Esophagus squamous epithelium (tissue), 5 donors: Measurements from ENCODE around the gene NDST1. TPM values are rescaled to one million over a fixed set of nuclear protein-coding genes. Genes with fewer than 3 reads are reported as not detected.
A peak's percentile ranks its signal among the peaks of the same experiment; 100 is the strongest.

Experiments used
- DNase-seq: peaks from one replicate; lab custom pipeline; 2025; lab: John Stamatoyannopoulos, UW
- H3K27ac ChIP-seq, 4 donors: fragments of 200-600 bp; sonication (generic); one replicate each; pipeline ENCODE4 v1.5.1; 2016 to 2019; ENCODE audit warnings: mild to moderate bottlenecking in 1 of 4
- H3K27me3 ChIP-seq, 4 donors: fragments of 200-600 bp; sonication (generic); 1 replicate in 3 of 4; 2 replicates in 1 of 4; pipeline versions ENCODE4 v1.5.1 to v1.6.0; 2017 to 2021; ENCODE audit warnings: antibody characterized with exemption in 1 of 4
- H3K36me3 ChIP-seq, 3 donors: fragments of 200-600 bp; sonication (generic); one replicate each; pipeline ENCODE4 v1.5.1; 2016 to 2019
- H3K4me1 ChIP-seq, 3 donors: fragments of 200-600 bp; sonication (generic); one replicate each; pipeline ENCODE4 v1.5.1; 2017 to 2019
- H3K4me3 ChIP-seq, 4 donors: fragments of 200-600 bp; sonication (generic); 1 replicate in 3 of 4; 2 replicates in 1 of 4; pipeline ENCODE4 v1.5.1; 2016 to 2019; ENCODE audit warnings: mild to moderate bottlenecking in 2 of 4, moderate library complexity in 1 of 4
- H3K9me3 ChIP-seq, 3 donors: fragments of 200-600 bp; sonication (generic); one replicate each; pipeline ENCODE4 v1.5.1; 2016 to 2019
- POLR2A ChIP-seq, 4 donors: fragments of 450-650 bp; IDR thresholded peaks; one replicate each; pipeline ENCODE4 v1.6.1; 2017; ENCODE audit warnings: antibody characterized with exemption in 4 of 4, mild to moderate bottlenecking in 4 of 4, moderate library complexity in 3 of 4
- WGBS, 2 donors: methylation state at CpG; one replicate each; pipeline ENCODE4 v1.1.5; 2018; 5-methylcytosine and 5-hydroxymethylcytosine counted together
- intact Hi-C: fragments of 100-400 bp; cut with DNase I; formaldehyde crosslinking; loops from one replicate; pipeline ENCODE4 v1.15.0; 2022
- total RNA-seq, 4 donors: library from RNA; depleted of rRNA; stranded (reverse); fragments of >200 nt; gene quantifications; one replicate each; pipeline ENCODE4 v1.1.0, GENCODE V29; 2016
- TF ChIP-seq, protein P1 (sequence below), 6 experiments: fragments of 450-650 bp in 4 of 6; fragments of 200-600 bp in 2 of 6; sonication (generic) in 2 of 6; IDR thresholded peaks; one replicate each; pipeline ENCODE4 v1.5.1; 2016 to 2019; ENCODE audit warnings: antibody characterized with exemption in 6 of 6, mild to moderate bottlenecking in 4 of 6, moderate library complexity in 4 of 6
- donor health status: DM: yes; HTN: yes; CAD: no.

NDST1 gene
- total RNA-seq, 4 donors from 2014 or later: 76.5 to 205 (median 118) TPM

DNA sequence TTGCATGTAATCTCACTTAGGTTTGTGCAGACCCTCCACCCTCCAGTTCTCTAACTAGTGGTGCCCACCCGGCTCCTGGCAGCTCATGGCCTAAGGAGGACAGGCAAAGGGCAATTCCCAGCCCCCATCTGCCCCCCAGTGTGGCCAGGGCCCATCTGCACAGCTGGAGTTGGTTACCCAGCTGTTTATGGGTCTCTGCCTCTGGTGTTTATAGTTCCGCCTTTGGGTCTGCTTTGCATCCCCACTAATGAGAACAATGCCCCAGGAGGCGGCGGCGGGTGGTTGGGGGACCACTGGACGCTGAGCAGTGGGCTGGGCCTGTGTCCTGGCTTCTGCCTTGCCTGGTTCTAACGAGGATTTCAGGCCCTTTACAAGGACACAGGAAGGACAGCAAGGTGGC is 62.4 kb downstream of the NDST1 start:
- no peak overlapping the region for H3K27ac ChIP-seq
- no peaks in the 10 kb centered on the region for H3K36me3 ChIP-seq
- no peak overlapping the region for H3K4me3 ChIP-seq
- H3K4me1 ChIP-seq: peaks cover 0 to 9% (median 0%) of the 10 kb centered on the region in 3 donors
- no peak for DNase-seq
- no peaks in the 10 kb centered on the region for H3K27me3 ChIP-seq
- TF ChIP-seq, protein P1, sequence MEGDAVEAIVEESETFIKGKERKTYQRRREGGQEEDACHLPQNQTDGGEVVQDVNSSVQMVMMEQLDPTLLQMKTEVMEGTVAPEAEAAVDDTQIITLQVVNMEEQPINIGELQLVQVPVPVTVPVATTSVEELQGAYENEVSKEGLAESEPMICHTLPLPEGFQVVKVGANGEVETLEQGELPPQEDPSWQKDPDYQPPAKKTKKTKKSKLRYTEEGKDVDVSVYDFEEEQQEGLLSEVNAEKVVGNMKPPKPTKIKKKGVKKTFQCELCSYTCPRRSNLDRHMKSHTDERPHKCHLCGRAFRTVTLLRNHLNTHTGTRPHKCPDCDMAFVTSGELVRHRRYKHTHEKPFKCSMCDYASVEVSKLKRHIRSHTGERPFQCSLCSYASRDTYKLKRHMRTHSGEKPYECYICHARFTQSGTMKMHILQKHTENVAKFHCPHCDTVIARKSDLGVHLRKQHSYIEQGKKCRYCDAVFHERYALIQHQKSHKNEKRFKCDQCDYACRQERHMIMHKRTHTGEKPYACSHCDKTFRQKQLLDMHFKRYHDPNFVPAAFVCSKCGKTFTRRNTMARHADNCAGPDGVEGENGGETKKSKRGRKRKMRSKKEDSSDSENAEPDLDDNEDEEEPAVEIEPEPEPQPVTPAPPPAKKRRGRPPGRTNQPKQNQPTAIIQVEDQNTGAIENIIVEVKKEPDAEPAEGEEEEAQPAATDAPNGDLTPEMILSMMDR (IDR thresholded peaks at IDR 0.05): no peak
- no peak for TF ChIP-seq POLR2A (IDR thresholded peaks at IDR 0.05)
- intact Hi-C loops: no loop called here
- WGBS, 2 donors: 90% methylated on average over 2 of the region's 7 CpGs; no CpG with 5 or more reads in 1 of the 2 donors
- H3K9me3 ChIP-seq: no peaks in the 10 kb centered on the region

DNA sequence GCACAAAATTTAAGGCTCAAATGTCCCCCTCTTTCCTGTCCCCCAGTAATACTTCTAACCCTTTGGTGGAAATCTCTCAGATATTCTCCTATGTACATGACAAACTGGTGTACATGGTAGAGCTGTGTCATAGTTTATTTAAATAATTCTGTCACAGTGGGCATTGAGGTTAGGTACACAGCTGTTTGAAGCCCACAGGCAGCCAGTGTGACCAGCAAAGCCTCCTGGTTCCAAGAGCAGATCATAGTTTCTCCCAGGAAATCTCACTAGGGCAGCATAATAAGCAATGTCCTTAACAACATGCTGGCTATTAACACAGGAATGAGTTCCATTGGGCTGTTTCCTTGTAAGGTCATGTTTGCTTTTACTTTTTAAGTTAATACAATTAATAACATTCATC is 63.9 kb downstream of the NDST1 start:
- peaks cover 0 to 9% (median 0%) of the 10 kb centered on the region in 3 donors for H3K4me1 ChIP-seq
- intact Hi-C loops: no loop called here
- H3K4me3 ChIP-seq: no peak overlapping the region
- no peaks in the 10 kb centered on the region for H3K9me3 ChIP-seq
- no peaks in the 10 kb centered on the region for H3K36me3 ChIP-seq
- DNase-seq: no peak
- TF ChIP-seq, protein P1 (IDR thresholded peaks at IDR 0.05): no peak
- no peak for TF ChIP-seq POLR2A (IDR thresholded peaks at IDR 0.05)
- H3K27me3 ChIP-seq: no peaks in the 10 kb centered on the region
- H3K27ac ChIP-seq: no peak overlapping the region

DNA sequence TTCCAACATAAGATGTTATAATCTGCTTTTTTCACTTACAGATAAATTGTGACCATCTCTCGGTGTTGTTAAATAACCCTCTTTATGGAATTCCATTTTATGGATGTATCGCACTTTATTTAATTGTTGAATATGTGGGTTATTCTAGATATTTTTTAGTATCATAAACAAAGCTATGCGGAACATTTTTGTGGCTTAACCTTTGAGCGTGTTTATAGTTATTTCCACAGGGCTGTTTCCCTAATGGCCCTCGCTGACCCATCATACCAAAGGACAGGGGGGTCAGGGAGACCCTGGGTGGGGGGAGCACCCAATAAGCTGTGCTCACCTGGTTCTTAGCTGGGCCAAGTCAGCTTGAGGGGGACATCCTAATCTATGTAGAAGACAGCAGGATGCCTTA is 65.3 kb downstream of the NDST1 start:
- 77 to 88% methylated on average over 4 to 5 of the region's 5 CpGs for WGBS, 2 donors
- Histone ChIP-seq H3K4me1 (peaks cover 0 to 9% (median 0%) of the 10 kb centered on the region in 3 donors), H3K27ac (no peak overlapping the region), H3K9me3 (no peaks in the 10 kb centered on the region), H3K36me3 (no peaks in the 10 kb centered on the region), H3K27me3 (no peaks in the 10 kb centered on the region), H3K4me3 (no peak overlapping the region)
- intact Hi-C loops: no loop called here
- DNase-seq: no peak
- no peak for TF ChIP-seq POLR2A (IDR thresholded peaks at IDR 0.05)
- TF ChIP-seq, protein P1 (IDR thresholded peaks at IDR 0.05): no peak

DNA sequence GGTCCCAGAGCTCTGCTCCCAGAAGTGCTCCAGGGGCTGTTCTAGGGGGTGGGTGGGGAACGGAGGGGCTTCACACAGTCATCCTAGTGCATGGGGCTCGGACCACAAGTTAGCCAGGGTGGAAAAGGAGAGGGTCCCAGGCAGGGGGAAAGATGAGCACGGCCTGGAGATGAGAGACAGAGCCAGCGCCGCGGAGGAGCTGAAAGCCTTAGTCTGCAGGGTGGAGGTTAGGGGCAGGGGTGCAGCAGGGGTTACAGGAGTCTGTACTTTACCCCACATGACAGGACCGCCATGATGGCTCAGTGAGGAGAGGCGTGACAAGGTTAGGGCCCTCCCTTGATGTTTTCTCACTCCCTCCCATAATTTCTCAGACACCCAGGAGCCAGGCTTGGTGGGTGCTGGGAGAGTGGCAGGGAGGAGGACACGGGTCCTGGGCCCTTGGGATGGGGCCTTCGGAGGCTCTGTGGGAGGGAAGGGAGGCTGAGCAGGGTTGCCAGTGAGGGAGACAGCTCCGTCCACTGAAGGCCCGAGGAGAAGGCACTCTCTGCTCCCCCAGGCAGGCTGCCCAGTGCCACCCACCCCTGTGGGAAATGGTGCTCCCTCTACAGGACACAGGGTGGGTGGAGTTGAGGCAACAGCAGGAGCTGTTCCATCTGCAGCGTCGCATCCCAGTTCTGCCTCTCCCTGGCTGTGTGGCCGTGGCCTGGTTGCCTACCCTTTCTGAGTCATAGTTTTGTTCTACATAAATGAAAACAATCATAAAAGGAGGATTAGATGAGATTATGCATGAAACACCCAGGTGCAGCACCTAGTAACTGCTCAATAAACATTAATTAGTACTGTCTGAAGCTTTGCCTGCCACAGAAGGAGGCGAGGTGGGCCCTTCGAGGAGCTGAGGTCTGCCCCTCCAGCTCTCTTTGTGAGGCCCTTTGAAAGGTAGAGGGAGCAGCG is 66.2 kb downstream of the NDST1 start:
- 69 to 79% methylated on average over 14 of the region's 18 CpGs for WGBS, 2 donors
- Histone ChIP-seq H3K4me1 (peaks cover 0 to 9% (median 0%) of the 10 kb centered on the region in 3 donors), H3K36me3 (no peaks in the 10 kb centered on the region), H3K9me3 (no peaks in the 10 kb centered on the region), H3K27me3 (no peaks in the 10 kb centered on the region), H3K27ac (no peak overlapping the region), H3K4me3 (no peak overlapping the region)
- no peak for TF ChIP-seq POLR2A (IDR thresholded peaks at IDR 0.05)
- TF ChIP-seq, protein P1 (IDR thresholded peaks at IDR 0.05): peak in 1 of 6 experiments; percentile 47
- no peak for DNase-seq
- intact Hi-C loops: no loop called here
